B cell (primary cell): ENCODE data around the gene ABR.

ENCODE experiments used
- EZH2 ChIP-seq: IDR thresholded peaks from 2 replicates; pipeline ENCODE4 v1.6.1; 2012; ENCODE audit warnings: borderline replicate concordance, low read depth, mild to moderate bottlenecking, moderate library complexity, low read length; ENCODE audit not compliant: insufficient read depth, poor library complexity, severe bottlenecking
- TF ChIP-seq, protein P1 (sequence below): fragments of 200-600 bp; IDR thresholded peaks from one replicate; pipeline ENCODE4 v1.8.0; 2022; ENCODE audit warnings: antibody characterized with exemption, mild to moderate bottlenecking

DNA sequence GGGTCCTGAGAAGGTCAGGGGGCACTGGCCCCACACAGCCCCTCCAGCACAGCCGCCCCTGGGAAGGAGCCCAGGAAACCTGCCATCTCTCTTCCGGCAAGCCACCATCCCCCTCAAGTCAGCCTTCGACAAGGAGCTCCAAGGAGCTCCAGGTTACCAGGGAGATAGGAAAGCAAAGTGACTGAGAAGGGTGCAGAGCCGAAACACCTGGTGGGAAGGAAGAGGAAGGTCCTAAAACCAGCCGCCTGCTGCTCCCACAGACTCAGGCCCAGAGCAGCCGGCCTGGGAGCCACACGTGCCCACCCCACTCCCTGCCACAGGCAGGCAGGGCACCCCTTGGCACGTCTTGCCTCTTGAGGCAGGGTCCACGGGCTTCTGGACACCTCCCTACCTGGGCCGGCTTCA, 102.2 kb downstream of the ABR start:
- TF ChIP-seq, protein P1, sequence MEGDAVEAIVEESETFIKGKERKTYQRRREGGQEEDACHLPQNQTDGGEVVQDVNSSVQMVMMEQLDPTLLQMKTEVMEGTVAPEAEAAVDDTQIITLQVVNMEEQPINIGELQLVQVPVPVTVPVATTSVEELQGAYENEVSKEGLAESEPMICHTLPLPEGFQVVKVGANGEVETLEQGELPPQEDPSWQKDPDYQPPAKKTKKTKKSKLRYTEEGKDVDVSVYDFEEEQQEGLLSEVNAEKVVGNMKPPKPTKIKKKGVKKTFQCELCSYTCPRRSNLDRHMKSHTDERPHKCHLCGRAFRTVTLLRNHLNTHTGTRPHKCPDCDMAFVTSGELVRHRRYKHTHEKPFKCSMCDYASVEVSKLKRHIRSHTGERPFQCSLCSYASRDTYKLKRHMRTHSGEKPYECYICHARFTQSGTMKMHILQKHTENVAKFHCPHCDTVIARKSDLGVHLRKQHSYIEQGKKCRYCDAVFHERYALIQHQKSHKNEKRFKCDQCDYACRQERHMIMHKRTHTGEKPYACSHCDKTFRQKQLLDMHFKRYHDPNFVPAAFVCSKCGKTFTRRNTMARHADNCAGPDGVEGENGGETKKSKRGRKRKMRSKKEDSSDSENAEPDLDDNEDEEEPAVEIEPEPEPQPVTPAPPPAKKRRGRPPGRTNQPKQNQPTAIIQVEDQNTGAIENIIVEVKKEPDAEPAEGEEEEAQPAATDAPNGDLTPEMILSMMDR, result no peak
- no peak for TF ChIP-seq EZH2
